Measurements from ENCODE around the gene SIX1. TPM values are rescaled to one million over a fixed set of nuclear protein-coding genes. Genes with fewer than 3 reads are reported as not detected.

SIX1 gene
- under 1 TPM in 1 of 2 donors, not detected in 1; 0.13 TPM for total RNA-seq
- 4.8 TPM for polyA plus RNA-seq (2013, experiment 1 of 2)
- polyA plus RNA-seq (2013, experiment 2 of 2): 4.9 TPM
- long read RNA-seq, experiment 1: 0 reads
- long read RNA-seq, experiment 2: 0 reads
- long read RNA-seq, experiment 3: 0 reads
- long read RNA-seq, experiment 4: 0 reads

DNA sequence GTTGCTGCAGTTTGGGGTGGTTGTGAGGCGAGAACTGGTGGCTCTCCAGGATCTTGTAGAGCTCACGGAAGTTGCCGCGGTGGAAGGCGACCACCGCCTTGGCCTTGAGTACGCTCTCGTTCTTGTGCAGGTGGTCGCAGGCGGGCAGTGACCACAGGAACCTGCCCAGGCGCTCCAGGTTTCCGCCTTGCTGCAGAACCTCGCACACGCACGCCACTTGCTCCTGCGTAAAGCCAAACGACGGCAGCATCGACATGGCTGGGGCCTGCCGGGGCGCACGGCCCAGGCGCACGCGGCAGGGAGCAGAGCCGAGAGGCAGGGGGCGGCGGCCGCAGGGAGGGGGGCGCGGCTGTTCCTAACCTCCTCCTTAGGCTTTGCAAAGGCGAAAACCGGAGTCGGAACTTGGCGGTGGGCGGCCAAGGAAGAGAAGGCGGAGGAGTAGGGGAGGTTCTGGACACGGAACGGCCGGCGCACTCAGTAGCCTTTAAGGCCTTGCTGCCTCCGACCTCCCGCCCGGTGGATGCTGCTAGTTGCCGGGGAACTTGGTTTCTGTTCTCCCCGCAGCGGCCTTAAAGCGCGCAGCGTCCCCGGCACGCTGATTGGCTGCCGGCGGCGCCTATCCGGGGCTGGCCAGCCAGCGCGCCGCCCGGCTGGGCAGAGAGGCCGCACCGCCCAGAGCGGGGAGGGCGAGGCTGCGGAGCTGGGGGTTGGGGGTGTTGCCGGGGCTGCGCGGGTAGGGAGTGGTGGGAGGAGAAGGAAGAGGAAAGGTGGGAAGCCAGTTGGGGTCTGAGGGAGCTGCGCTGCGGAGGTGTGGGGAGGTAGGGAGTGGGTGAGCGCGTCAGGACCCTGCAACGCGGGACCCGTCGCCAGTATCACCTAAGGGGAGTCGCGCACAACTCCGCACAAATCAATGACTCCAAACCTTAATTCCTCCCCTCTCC is at the start of gene SIX1:
TSS of gene SIX1 (minus strand) at position 544 of the 941 bp plus-strand sequence. CDS start at position 256, 288 bp downstream.
- Histone ChIP-seq H3K4me1 (ENCODE audit: control insufficient read depth, insufficient read depth, low read length) (peaks cover 21% of the 10 kb centered on the region), H3K9ac (ENCODE audit: extremely low read depth, low read length, poor library complexity, severe bottlenecking) (no peak within 1 kb of the TSS), H3K27ac (ENCODE audit: low read depth, low read length) (no peak within 1 kb of the TSS), H3K27me3 (ENCODE audit: control insufficient read depth, insufficient read depth, low read length, poor library complexity, severe bottlenecking) (peaks cover 100% of the 10 kb centered on the region), H3K36me3 (ENCODE audit: control insufficient read depth, insufficient read depth, low read length) (no peaks in the 10 kb centered on the region), H3K9me3 (ENCODE audit: control insufficient read depth, low read length) (no peaks in the 10 kb centered on the region), H3K4me3 (ENCODE audit: low read length) (peak within 1 kb of the TSS; percentile 21)
- H3K9me3 Mint-ChIP-seq: no peaks in the 10 kb centered on the region
- H3K27me3 Mint-ChIP-seq (ENCODE audit: insufficient read depth): peaks cover 99% of the 10 kb centered on the region
- TF ChIP-seq, protein P1, sequence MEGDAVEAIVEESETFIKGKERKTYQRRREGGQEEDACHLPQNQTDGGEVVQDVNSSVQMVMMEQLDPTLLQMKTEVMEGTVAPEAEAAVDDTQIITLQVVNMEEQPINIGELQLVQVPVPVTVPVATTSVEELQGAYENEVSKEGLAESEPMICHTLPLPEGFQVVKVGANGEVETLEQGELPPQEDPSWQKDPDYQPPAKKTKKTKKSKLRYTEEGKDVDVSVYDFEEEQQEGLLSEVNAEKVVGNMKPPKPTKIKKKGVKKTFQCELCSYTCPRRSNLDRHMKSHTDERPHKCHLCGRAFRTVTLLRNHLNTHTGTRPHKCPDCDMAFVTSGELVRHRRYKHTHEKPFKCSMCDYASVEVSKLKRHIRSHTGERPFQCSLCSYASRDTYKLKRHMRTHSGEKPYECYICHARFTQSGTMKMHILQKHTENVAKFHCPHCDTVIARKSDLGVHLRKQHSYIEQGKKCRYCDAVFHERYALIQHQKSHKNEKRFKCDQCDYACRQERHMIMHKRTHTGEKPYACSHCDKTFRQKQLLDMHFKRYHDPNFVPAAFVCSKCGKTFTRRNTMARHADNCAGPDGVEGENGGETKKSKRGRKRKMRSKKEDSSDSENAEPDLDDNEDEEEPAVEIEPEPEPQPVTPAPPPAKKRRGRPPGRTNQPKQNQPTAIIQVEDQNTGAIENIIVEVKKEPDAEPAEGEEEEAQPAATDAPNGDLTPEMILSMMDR (conservative IDR thresholded peaks at IDR 0.05): no peak
- peaks cover 61% of the 10 kb centered on the region for H3K4me1 Mint-ChIP-seq
- H3K4me3 Mint-ChIP-seq: peak within 1 kb of the TSS; percentile 50
- no peaks in the 10 kb centered on the region for H3K36me3 Mint-ChIP-seq (ENCODE audit: low read depth)
- 0% methylated on average over 11 to 77 of the region's 79 CpGs for WGBS, 2 experiments (ENCODE audit: insufficient coverage in 1 of 2, insufficient read length in 1 of 2)
- no peak within 1 kb of the TSS for H3K27ac Mint-ChIP-seq
- peak; percentile 95 for DNase-seq

- Mint-ChIP-seq H3K36me3 (ENCODE audit: low read depth) (no peaks in the 10 kb centered on the region), H3K9me3 (peaks cover 13% of the 10 kb centered on the region), H3K4me1 (no peaks in the 10 kb centered on the region), H3K27me3 (ENCODE audit: insufficient read depth) (peaks cover 5% of the 10 kb centered on the region), H3K27ac (no peak overlapping the region), H3K4me3 (no peak overlapping the region)
- H3K4me3 ChIP-seq (ENCODE audit: low read length): no peak overlapping the region
- TF ChIP-seq, protein P1 (conservative IDR thresholded peaks at IDR 0.05): no peak
- no peaks in the 10 kb centered on the region for H3K4me1 ChIP-seq (ENCODE audit: control insufficient read depth, insufficient read depth, low read length)
- no peak for DNase-seq
- H3K9ac ChIP-seq (ENCODE audit: extremely low read depth, low read length, poor library complexity, severe bottlenecking): no peak overlapping the region
- peaks cover 9% of the 10 kb centered on the region for H3K9me3 ChIP-seq (ENCODE audit: control insufficient read depth, low read length)
- WGBS, 2 experiments (ENCODE audit: insufficient coverage in 1 of 2, insufficient read length in 1 of 2): 87 to 100% methylated on average over 2 to 3 of the region's 4 CpGs
- H3K36me3 ChIP-seq (ENCODE audit: control insufficient read depth, insufficient read depth, low read length): no peaks in the 10 kb centered on the region
- H3K27ac ChIP-seq (ENCODE audit: low read depth, low read length): no peak overlapping the region
- H3K27me3 ChIP-seq (ENCODE audit: control insufficient read depth, insufficient read depth, low read length, poor library complexity, severe bottlenecking): no peaks in the 10 kb centered on the region
These were observed 46.0 kb upstream of the SIX1 start for GRCh38 chr14:60695327-60695726.

GRCh38 chr14:60691383-60692113 is 42.3 kb upstream of the SIX1 start:
- Histone ChIP-seq H3K36me3 (ENCODE audit: control insufficient read depth, insufficient read depth, low read length) (no peaks in the 10 kb centered on the region), H3K4me3 (ENCODE audit: low read length) (no peak overlapping the region), H3K9ac (ENCODE audit: extremely low read depth, low read length, poor library complexity, severe bottlenecking) (no peak overlapping the region), H3K4me1 (ENCODE audit: control insufficient read depth, insufficient read depth, low read length) (no peaks in the 10 kb centered on the region), H3K9me3 (ENCODE audit: control insufficient read depth, low read length) (no peaks in the 10 kb centered on the region), H3K27me3 (ENCODE audit: control insufficient read depth, insufficient read depth, low read length, poor library complexity, severe bottlenecking) (no peaks in the 10 kb centered on the region), H3K27ac (ENCODE audit: low read depth, low read length) (no peak overlapping the region)
- Mint-ChIP-seq H3K27me3 (ENCODE audit: insufficient read depth) (peaks cover 4% of the 10 kb centered on the region), H3K4me3 (no peak overlapping the region), H3K36me3 (ENCODE audit: low read depth) (no peaks in the 10 kb centered on the region), H3K27ac (no peak overlapping the region), H3K4me1 (peaks cover 14% of the 10 kb centered on the region), H3K9me3 (no peaks in the 10 kb centered on the region)
- WGBS, 2 experiments (ENCODE audit: insufficient coverage in 1 of 2, insufficient read length in 1 of 2): 90 to 100% methylated on average over 1 to 3 of the region's 3 CpGs
- DNase-seq: no peak
- TF ChIP-seq, protein P1 (conservative IDR thresholded peaks at IDR 0.05): no peak

Data from endodermal cell (in vitro differentiated cells).